Activated B cell treated with CpG ODN at 0.5 μM for 24 hours (primary cell): ENCODE measurements around the gene COG4. TPM values are rescaled to one million over a fixed set of nuclear protein-coding genes. Genes with fewer than 3 reads are reported as not detected.

Experiments used
- ATAC-seq: fragments of 200-7000 bp; cut with Tn5 transposase; one replicate; pipeline ENCODE4 v1.10.0; 2021; ENCODE audit warnings: low read depth, mild to moderate bottlenecking, moderate library complexity
- CTCF ChIA-PET: fragments of 350-600 bp; sonication (Branson Sonifier 250); formaldehyde crosslinking; loops from one replicate; lab custom pipeline; 2021; ENCODE audit warnings: antibody characterized with exemption; lab: Charles Lee
- POLR2A ChIA-PET: fragments of 350-600 bp; sonication (Branson Sonifier 250); formaldehyde crosslinking; loops from one replicate; lab custom pipeline; 2021; ENCODE audit warnings: antibody characterized with exemption; lab: Charles Lee
- DNase-seq: peaks from one replicate; pipeline ENCODE4 v3.0.0; 2022
- H3K27ac Mint-ChIP-seq: one replicate; pipeline ENCODE4 v1.8.0; 2020; ENCODE audit warnings: mixed read lengths
- H3K27me3 Mint-ChIP-seq: one replicate; pipeline ENCODE4 v1.8.0; 2021; ENCODE audit warnings: mixed read lengths
- H3K36me3 Mint-ChIP-seq: one replicate; pipeline ENCODE4 v1.8.0; 2021; ENCODE audit warnings: low read depth, mixed read lengths
- H3K4me1 Mint-ChIP-seq: one replicate; pipeline ENCODE4 v1.8.0; 2021; ENCODE audit warnings: mixed read lengths
- H3K4me3 Mint-ChIP-seq: one replicate; pipeline ENCODE4 v1.8.0; 2020; ENCODE audit warnings: mild to moderate bottlenecking, mixed read lengths
- H3K9me3 Mint-ChIP-seq: one replicate; pipeline ENCODE4 v1.8.0; 2020; ENCODE audit warnings: mixed read lengths
- CTCF ChIP-seq: fragments of 200-600 bp; IDR thresholded peaks from one replicate; pipeline ENCODE4 v1.8.0; 2022; ENCODE audit warnings: antibody characterized with exemption, mild to moderate bottlenecking
- intact Hi-C: fragments of 100-400 bp; cut with micrococcal nuclease; formaldehyde crosslinking; loops from one replicate; pipeline ENCODE4 v1.15.1; 2024
- total RNA-seq: library from RNA; stranded (reverse); gene quantifications from 2 replicates; pipeline ENCODE4 v1.2.3, GENCODE V29; 2022

Gene COG4
- total RNA-seq, 1 donor from 2014 or later, result 42.5 TPM

DNA sequence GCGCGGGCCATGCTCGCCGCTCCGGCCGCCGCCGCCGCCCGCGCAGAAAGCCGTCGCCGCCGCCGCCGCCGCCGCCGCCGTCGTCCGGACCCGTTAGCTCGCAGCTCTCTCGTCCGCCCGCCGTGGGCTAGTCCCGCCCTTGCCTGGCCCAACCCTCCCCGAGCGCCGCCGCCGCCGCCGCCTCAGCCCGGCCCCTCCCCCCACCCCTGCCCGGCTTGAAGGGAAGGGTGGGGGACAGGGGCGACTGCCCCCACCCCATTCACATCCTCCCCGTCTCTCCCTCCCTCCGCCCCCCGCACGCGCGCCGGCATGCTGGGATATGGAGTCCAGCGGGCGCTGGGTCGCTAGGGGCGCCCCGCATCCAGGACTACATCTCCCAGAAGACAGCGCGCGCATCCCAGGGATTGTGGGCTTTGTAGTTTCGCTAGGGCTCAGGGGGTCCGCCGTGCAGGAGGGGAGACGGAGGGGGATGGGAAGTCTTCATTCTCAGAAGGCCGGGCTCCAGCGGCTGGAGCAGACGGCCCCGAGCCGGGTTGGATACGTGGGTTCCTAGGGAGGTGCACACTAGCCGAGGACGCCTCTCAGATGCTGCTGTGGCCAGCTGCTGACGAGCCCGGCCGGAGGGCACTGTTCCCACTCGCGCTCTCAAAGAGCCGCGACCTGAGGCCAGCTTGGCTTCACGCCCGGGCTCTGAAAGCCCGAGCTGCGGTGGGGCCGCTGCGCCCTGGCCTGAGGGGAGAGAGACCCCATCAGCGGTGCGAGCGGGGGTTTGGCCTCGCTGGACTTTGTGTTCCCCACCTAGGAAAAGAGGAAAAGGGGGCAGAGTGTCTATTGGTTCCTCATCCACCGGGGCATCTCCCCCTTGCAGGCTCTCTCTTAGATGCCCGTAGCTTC lies 84.1 kb downstream of the COG4 start, which contains the start of gene ST3GAL2:
Gene ST3GAL2, minus strand, starts transcription at position 132 of the 894 bp plus-strand sequence. CDS start 40,570 bp downstream, outside the sequence.
- H3K27me3 Mint-ChIP-seq, result no peaks in the 10 kb centered on the region
- H3K36me3 Mint-ChIP-seq, result peaks cover 14% of the 10 kb centered on the region
- ChIA-PET CTCF (interaction anchor here (1.3 to 1.6 kb wide), 3 partner anchors 15 to 59 kb away, joined by 4 to 6 read pairs (median 5); partner anchors contain the start of gene FCSK), POLR2A (interaction anchor here (0.8 to 3.2 kb wide), 11 partner anchors 9 to 150 kb away, joined by 3 to 39 read pairs (median 7); partner anchors contain the start of genes AARS1, COG4, DDX19A and FCSK)
- H3K27ac Mint-ChIP-seq, result peak within 1 kb of the TSS; percentile 86
- TF ChIP-seq CTCF, result no peak
- peak; percentile 90 for DNase-seq
- peaks cover 39% of the 10 kb centered on the region for H3K4me1 Mint-ChIP-seq
- intact Hi-C loops, result loop anchor here (1.0 to 5.0 kb wide), 7 partner anchors 8 to 1597 kb away; partner anchors contain the start of genes COG4, DDX19A, FCSK and SF3B3
- ATAC-seq, result peak; percentile 96
- no peaks in the 10 kb centered on the region for H3K9me3 Mint-ChIP-seq
- H3K4me3 Mint-ChIP-seq, result peak within 1 kb of the TSS; percentile 96

DNA sequence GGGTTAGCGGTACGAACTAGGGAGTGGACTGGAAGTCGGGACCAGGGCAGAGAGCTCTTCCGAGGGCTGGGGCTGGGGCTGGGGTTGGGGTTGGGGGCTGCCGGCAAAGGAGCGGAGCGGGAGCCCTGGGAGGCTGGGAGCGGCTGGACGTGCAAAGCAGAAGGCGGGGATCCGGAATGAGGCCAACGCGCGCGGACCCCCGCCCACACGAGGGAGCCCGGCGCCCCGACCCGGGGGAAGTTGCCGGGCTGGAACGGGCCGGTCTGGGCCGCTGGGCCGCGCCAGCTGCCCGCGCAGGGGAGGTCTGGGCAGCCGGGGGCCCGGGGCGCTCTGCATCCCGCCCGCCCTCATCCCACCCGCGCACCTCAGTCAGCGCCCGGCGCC lies 84.8 kb downstream of the COG4 start:
- ATAC-seq (no peak), DNase-seq (no peak)
- H3K36me3 Mint-ChIP-seq, result peaks cover 18% of the 10 kb centered on the region
- H3K27me3 Mint-ChIP-seq, result no peaks in the 10 kb centered on the region
- intact Hi-C loops, result loop anchor here (5.0 kb wide), 1 partner anchor 1596 kb away; the partner anchor contains the start of gene TANGO6
- no peaks in the 10 kb centered on the region for H3K9me3 Mint-ChIP-seq
- peaks cover 46% of the 10 kb centered on the region for H3K4me1 Mint-ChIP-seq
- ChIA-PET CTCF (interaction anchor here (1.2 to 1.6 kb wide), 3 partner anchors 16 to 58 kb away, joined by 5 to 6 read pairs (median 5); partner anchors contain the start of gene FCSK), POLR2A (interaction anchor here (0.6 to 3.2 kb wide), 11 partner anchors 9 to 149 kb away, joined by 3 to 39 read pairs (median 7); partner anchors contain the start of genes AARS1, COG4, DDX19A and FCSK)
- H3K27ac Mint-ChIP-seq, result peak overlapping the region; percentile 86
- H3K4me3 Mint-ChIP-seq, result peak overlapping the region; percentile 96
- no peak for TF ChIP-seq CTCF

GRCh38 chr16:70437582-70438557 lies 85.5 kb downstream of the COG4 start:
- intact Hi-C loops, result loop anchor here (5.0 kb wide), 1 partner anchor 1596 kb away; the partner anchor contains the start of gene TANGO6
- H3K9me3 Mint-ChIP-seq, result no peaks in the 10 kb centered on the region
- H3K4me1 Mint-ChIP-seq, result peaks cover 53% of the 10 kb centered on the region
- no peaks in the 10 kb centered on the region for H3K27me3 Mint-ChIP-seq
- ChIA-PET CTCF (interaction anchor here (1.2 to 1.6 kb wide), 3 partner anchors 16 to 57 kb away, joined by 5 to 6 read pairs (median 5); partner anchors contain the start of gene FCSK), POLR2A (interaction anchor here (0.6 to 3.2 kb wide), 12 partner anchors 8 to 149 kb away, joined by 3 to 39 read pairs (median 8); partner anchors contain the start of genes AARS1, COG4, DDX19A and FCSK)
- no peak for TF ChIP-seq CTCF
- peaks cover 20% of the 10 kb centered on the region for H3K36me3 Mint-ChIP-seq
- H3K27ac Mint-ChIP-seq, result peak overlapping the region; percentile 86
- DNase-seq (no peak), ATAC-seq (no peak)
- H3K4me3 Mint-ChIP-seq, result peak overlapping the region; percentile 96

GRCh38 chr16:70437017-70437581 lies 86.3 kb downstream of the COG4 start:
- Mint-ChIP-seq H3K27me3 (no peaks in the 10 kb centered on the region), H3K4me3 (peak overlapping the region; percentile 96), H3K36me3 (peaks cover 20% of the 10 kb centered on the region), H3K27ac (peak overlapping the region; percentile 86), H3K4me1 (peaks cover 60% of the 10 kb centered on the region), H3K9me3 (no peaks in the 10 kb centered on the region)
- CTCF ChIA-PET, result interaction anchor here (1.2 to 1.6 kb wide), 3 partner anchors 17 to 56 kb away, joined by 5 to 6 read pairs (median 5); partner anchors contain the start of gene FCSK
- DNase-seq (no peak), ATAC-seq (no peak)
- intact Hi-C loops, result loop anchor here (5.0 kb wide), 1 partner anchor 1595 kb away; the partner anchor contains the start of gene TANGO6
- no peak for TF ChIP-seq CTCF
- POLR2A ChIA-PET, result interaction anchor here (0.7 to 3.2 kb wide), 4 partner anchors 18 to 97 kb away, joined by 5 to 39 read pairs (median 8); partner anchors contain the start of gene FCSK
